Keratinocyte (primary cell): ENCODE results near the gene CSTB. TPM values are rescaled to one million over a fixed set of nuclear protein-coding genes. Genes with fewer than 3 reads are reported as not detected.

ENCODE experiments used
- DNase-seq: peaks from one replicate; pipeline ENCODE4 v3.0.0-alpha.2; 2011; ENCODE audit warnings: low read depth, missing footprints, low spot score
- FAIRE-seq: peaks from 2 replicates; lab custom pipeline; 2011; peaks lifted over from hg19 to GRCh38; lab: Jason Lieb, UNC
- H2AFZ ChIP-seq: 2 replicates; pipeline ENCODE4 v1.6.0; 2012; ENCODE audit warnings: low read length, control low read depth, inconsistent platforms; ENCODE audit not compliant: control insufficient read depth
- H3K27ac ChIP-seq: 2 replicates; pipeline ENCODE4 v1.5.1; 2011; ENCODE audit warnings: low read length; ENCODE audit not compliant: control insufficient read depth, insufficient read depth
- H3K27me3 ChIP-seq: 3 replicates; pipeline ENCODE4 v1.6.0; 2011; ENCODE audit warnings: low read length; ENCODE audit not compliant: control insufficient read depth, insufficient read depth; ENCODE audit errors: extremely low read depth
- H3K36me3 ChIP-seq, 2 experiments: 2 replicates in 1 of 2; 3 replicates in 1 of 2; pipeline ENCODE4 v1.5.1; 2011; ENCODE audit warnings: low read length in 2 of 2, mild to moderate bottlenecking in 1 of 2; ENCODE audit not compliant: control insufficient read depth in 2 of 2, insufficient read depth in 2 of 2; ENCODE audit errors: extremely low read depth in 1 of 2
- H3K4me1 ChIP-seq: 3 replicates; pipeline ENCODE4 v1.5.1; 2011; ENCODE audit warnings: low read length; ENCODE audit not compliant: control insufficient read depth, insufficient read depth; ENCODE audit errors: extremely low read depth
- H3K4me2 ChIP-seq: 3 replicates; pipeline ENCODE4 v1.6.0; 2011; ENCODE audit warnings: low read depth, low read length; ENCODE audit not compliant: control insufficient read depth, insufficient read depth; ENCODE audit errors: extremely low read depth
- H3K4me3 ChIP-seq, 3 experiments: fragments of 200-600 bp in 1 of 3; sonication (generic) in 1 of 3; 2 replicates in 2 of 3; 3 replicates in 1 of 3; pipeline ENCODE4 v1.5.1; 2011 to 2016; ENCODE audit warnings: low read length in 3 of 3, mild to moderate bottlenecking in 3 of 3, control low read depth in 2 of 3, inconsistent platforms in 1 of 3, low read depth in 1 of 3, mixed read lengths in 1 of 3, mixed run types in 1 of 3, moderate library complexity in 1 of 3; ENCODE audit not compliant: control insufficient read depth in 2 of 3, insufficient read depth in 2 of 3; ENCODE audit errors: extremely low read depth in 1 of 3
- H3K79me2 ChIP-seq: 2 replicates; pipeline ENCODE4 v1.6.0; 2012; ENCODE audit warnings: low read length; ENCODE audit not compliant: control insufficient read depth, insufficient read depth
- H3K9ac ChIP-seq: 3 replicates; pipeline ENCODE4 v1.6.0; 2011; ENCODE audit warnings: low read length; ENCODE audit not compliant: control insufficient read depth, insufficient read depth; ENCODE audit errors: extremely low read depth
- H3K9me1 ChIP-seq: 3 replicates; pipeline ENCODE4 v1.6.0; 2011; ENCODE audit warnings: low read length; ENCODE audit not compliant: control insufficient read depth, insufficient read depth; ENCODE audit errors: extremely low read depth
- H3K9me3 ChIP-seq: 2 replicates; pipeline ENCODE4 v1.5.1; 2012; ENCODE audit warnings: low read depth, low read length; ENCODE audit not compliant: control insufficient read depth
- H4K20me1 ChIP-seq: 3 replicates; pipeline ENCODE4 v1.6.0; 2011; ENCODE audit warnings: low read length; ENCODE audit not compliant: control insufficient read depth, insufficient read depth; ENCODE audit errors: extremely low read depth
- CTCF ChIP-seq, 3 experiments: IDR thresholded peaks in 1 of 3; conservative IDR thresholded peaks in 1 of 3; optimal IDR thresholded peaks in 1 of 3; 2 replicates in 2 of 3; 3 replicates in 1 of 3; pipeline versions ENCODE3 to v1.5.1; 2011; ENCODE audit warnings: low read length in 3 of 3, mild to moderate bottlenecking in 3 of 3, moderate library complexity in 2 of 3, control low read depth in 1 of 3, inconsistent platforms in 1 of 3; ENCODE audit not compliant: insufficient read depth in 2 of 3; ENCODE audit errors: extremely low read depth in 1 of 3
- EZH2 ChIP-seq: IDR thresholded peaks from one replicate; pipeline ENCODE4 v1.6.1; 2012; ENCODE audit warnings: inconsistent platforms, mild to moderate bottlenecking, low read length, moderate library complexity
- dilution Hi-C: fragments of 300-500 bp; cut with MboI; formaldehyde crosslinking; loops from one replicate; pipeline ENCODE4 v1.7.0; 2020; ENCODE audit warnings: low sequenced_read_pairs; ENCODE audit not compliant: extremely low pct_ligation_motif_present
- polyA plus RNA-seq, 5 experiments: library from polyadenylated mRNA; depleted of rRNA in 3 of 5; stranded (reverse) in 3 of 5; stranded (forward) in 1 of 5; unstranded in 1 of 5; fragments of >200 nt; gene quantifications; 1 replicate in 1 of 5; 2 replicates in 3 of 5; 3 replicates in 1 of 5; pipeline versions ENCODE4 v1.2.1 to v1.2.3, GENCODE V29; 2011 to 2012; ENCODE audit warnings: missing spikeins in 2 of 5, low read depth in 1 of 5, low replicate concordance in 1 of 5

CSTB gene
- polyA plus RNA-seq, 1 donor (not counting 4 experiments of a cell fraction or from before 2014, with no cell fraction given), result 126 TPM

- H3K4me1 ChIP-seq, result peaks cover 7% of the 10 kb centered on the region
- dilution Hi-C loops, result no loop called here
- no peak overlapping the region for H3K4me3 ChIP-seq
- no peaks in the 10 kb centered on the region for H3K79me2 ChIP-seq
- H3K9me3 ChIP-seq, result peaks cover 2% of the 10 kb centered on the region
- DNase-seq, result no peak
- TF ChIP-seq CTCF (optimal IDR thresholded peaks at IDR 0.05 in 1 of 3, IDR thresholded peaks at IDR 0.05 in 1 of 3, conservative IDR thresholded peaks at IDR 0.05 in 1 of 3; ENCODE audit: extremely low read depth in 1 of 3, insufficient read depth in 2 of 3, low read length in 3 of 3) (no peak), EZH2 (no peak)
- H3K9ac ChIP-seq, result no peak overlapping the region
- no peaks in the 10 kb centered on the region for H3K36me3 ChIP-seq
- no peak overlapping the region for H3K4me2 ChIP-seq
- no peak overlapping the region for H2AFZ ChIP-seq
- no peak overlapping the region for H3K27ac ChIP-seq
- H4K20me1 ChIP-seq, result no peaks in the 10 kb centered on the region
- no peaks in the 10 kb centered on the region for H3K27me3 ChIP-seq
- no peaks in the 10 kb centered on the region for H3K9me1 ChIP-seq
- FAIRE-seq, result no peak
These were observed 42.6 kb upstream of the CSTB start for GRCh38 chr21:43818685-43819084.

- DNase-seq, result no peak
- Histone ChIP-seq H3K27ac (no peak overlapping the region), H3K9ac (no peak overlapping the region), H2AFZ (no peak overlapping the region), H3K4me1 (peaks cover 16% of the 10 kb centered on the region), H3K36me3 (no peaks in the 10 kb centered on the region), H4K20me1 (no peaks in the 10 kb centered on the region), H3K4me2 (no peak overlapping the region), H3K9me1 (no peaks in the 10 kb centered on the region), H3K79me2 (no peaks in the 10 kb centered on the region), H3K4me3 (no peak overlapping the region), H3K9me3 (peaks cover 2% of the 10 kb centered on the region), H3K27me3 (no peaks in the 10 kb centered on the region)
- dilution Hi-C loops, result no loop called here
- FAIRE-seq, result no peak
- TF ChIP-seq CTCF (optimal IDR thresholded peaks at IDR 0.05 in 1 of 3, IDR thresholded peaks at IDR 0.05 in 1 of 3, conservative IDR thresholded peaks at IDR 0.05 in 1 of 3; ENCODE audit: extremely low read depth in 1 of 3, insufficient read depth in 2 of 3, low read length in 3 of 3), result no peak
- no peak for TF ChIP-seq EZH2
These were observed 41.3 kb upstream of the CSTB start for GRCh38 chr21:43817157-43818086.
